Measurements from ENCODE around the gene NDE1. TPM values are rescaled to one million over a fixed set of nuclear protein-coding genes. Genes with fewer than 3 reads are reported as not detected.

The NDE1 gene
- total and polyA plus RNA-seq, 2 of the 4 experiments (the other 2 are of a cell fraction) = 22.7 to 29.2 TPM

GRCh38 chr16:15775209-15775608, 125.2 kb downstream of the NDE1 start:
- ChIA-PET POLR2A (ENCODE audit: unreplicated experiment) (no interaction called here), CTCF (interaction anchor here (0.6 to 0.9 kb wide), 3 partner anchors 19 to 349 kb away, joined by 3 read pairs; no protein-coding TSS in a partner anchor)
- no peaks in the 10 kb centered on the region for H3K36me3 ChIP-seq (ENCODE audit: control insufficient read depth, insufficient read depth, low read length)
- H3K4me2 ChIP-seq (ENCODE audit: low read depth, low read length) = no peak overlapping the region
- H3K27me3 ChIP-seq (ENCODE audit: control insufficient read depth, insufficient read depth, low read length) = peaks cover 7% of the 10 kb centered on the region
- H3K4me1 ChIP-seq (ENCODE audit: control insufficient read depth, insufficient read depth, low read length) = peaks cover 2% of the 10 kb centered on the region; the same call in 1 of the 2 replicates
- H3K14ac ChIP-seq (replicated peaks; ENCODE audit: low read depth, low read length) = no peak overlapping the region
- ATAC-seq (ENCODE audit: low read depth) = peak; percentile 59
- no peaks in the 10 kb centered on the region for H4K20me1 ChIP-seq (ENCODE audit: insufficient read depth, low read length)
- no peak for TF ChIP-seq RAD21 (IDR thresholded peaks at IDR 0.05; ENCODE audit: low read length)
- no peak for TF ChIP-seq FOS (IDR thresholded peaks at IDR 0.05; ENCODE audit: low read depth, low read length)
- no peak overlapping the region for H3K9ac ChIP-seq (ENCODE audit: low read depth, low read length)
- H2BK120ac ChIP-seq (ENCODE audit: low read depth, low read length) = no peak overlapping the region
- H2AK5ac ChIP-seq (ENCODE audit: low read depth, low read length) = no peak overlapping the region
- H3K4me3 ChIP-seq (ENCODE audit: insufficient read depth, low read depth, low read length) = no peak overlapping the region
- no peak overlapping the region for H2AK9ac ChIP-seq (replicated peaks; ENCODE audit: low read depth, low read length, poor library complexity)
- H4K91ac ChIP-seq (ENCODE audit: insufficient read depth, low read depth, low read length) = no peak overlapping the region
- H3K23ac ChIP-seq (ENCODE audit: low read depth, low read length) = no peak overlapping the region
- H2BK15ac ChIP-seq (ENCODE audit: low read depth, low read length) = no peak overlapping the region
- in situ Hi-C loops (cut with MboI; ENCODE audit: low sequenced_read_pairs) (loop anchor here (5.0 kb wide), 1 partner anchor 57 kb away; no protein-coding TSS in a partner anchor), dilution Hi-C loops (cut with HindIII; ENCODE audit: low sequenced_read_pairs, unreplicated experiment) (no loop called here), intact Hi-C loops (cut with micrococcal nuclease) (loop anchor here (10.0 kb wide), 1 partner anchor 170 kb away; the partner anchor contains the start of gene ABCC1)
- no peaks in the 10 kb centered on the region for H3K79me1 ChIP-seq (ENCODE audit: low read depth in 1 of 2, low read length in 2 of 2)
- H2AFZ ChIP-seq (replicated peaks; ENCODE audit: low read length, poor library complexity) = no peak overlapping the region
- no peak overlapping the region for H3K27ac ChIP-seq (ENCODE audit: insufficient read depth, low read length)
- no peak overlapping the region for H4K8ac ChIP-seq (ENCODE audit: low read depth in 2 of 2, low read length in 2 of 2)
- H4K5ac ChIP-seq (ENCODE audit: low read depth, low read length) = no peak overlapping the region
- no peak overlapping the region for H2BK5ac ChIP-seq (ENCODE audit: low read depth, low read length, poor library complexity, severe bottlenecking)
- no peak overlapping the region for H3K4ac ChIP-seq (ENCODE audit: low read depth, low read length)
- H3K56ac ChIP-seq (ENCODE audit: extremely low read depth, insufficient read depth, low read length) = no peak overlapping the region
- 0 out of 2 replicates have a peak, but pooled peaks cover 5% of the 10 kb centered on the region for H3K9me1 ChIP-seq (ENCODE audit: insufficient read depth, low read length)
- no peak overlapping the region for H2BK20ac ChIP-seq (ENCODE audit: low read depth, low read length)
- no peak overlapping the region for H3K18ac ChIP-seq (ENCODE audit: low read depth, low read length)
- H3K9me3 ChIP-seq (ENCODE audit: control insufficient read depth, insufficient read depth, low read length) = no peaks in the 10 kb centered on the region
- DNase-seq = peak; percentile 58
- no TSS peak for BruUV-seq (replicated peaks)

Measured in IMR-90 (cell line).